ENCODE data around the gene ABCC12.
"Not testable (repeated sequence)": the region's sequence is repeated elsewhere in the genome, so short reads cannot be mapped to it uniquely, and the experiment has no call there.

ABCC12 gene

DNA sequence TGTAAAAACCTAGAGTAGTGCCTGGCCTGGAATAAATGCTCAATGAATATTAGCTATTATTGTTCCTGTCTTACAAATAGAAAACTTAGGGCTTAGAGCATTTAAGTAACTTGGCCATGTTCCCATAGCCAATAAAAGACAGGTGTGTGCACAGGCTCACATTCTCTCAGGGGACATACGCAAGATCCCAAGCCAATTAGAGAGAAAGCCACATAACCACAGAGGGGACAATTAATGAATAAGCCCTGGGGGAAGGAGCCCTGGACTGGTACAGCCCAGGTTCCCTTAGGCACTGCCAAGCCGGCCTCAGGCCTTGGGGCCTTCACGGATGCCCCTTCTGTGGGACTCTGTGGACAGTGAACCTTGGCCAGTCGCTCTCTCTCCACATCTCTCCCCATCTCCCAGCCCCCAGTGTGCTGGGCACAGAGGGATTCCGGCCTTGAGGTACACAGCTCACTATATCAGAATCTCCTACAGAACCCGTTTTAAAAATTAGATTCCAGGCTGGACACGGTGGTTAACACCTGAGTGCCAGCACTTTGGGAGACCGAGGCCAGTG lies 27.3 kb upstream of the ABCC12 start:
- H3K9ac ChIP-seq (ENCODE audit: low read depth, low read length): no peak overlapping the region
- no peak overlapping the region for H3K27ac ChIP-seq (ENCODE audit: low read length)
- H3K4me3 ChIP-seq (ENCODE audit: low read length): no peak overlapping the region
- no peaks in the 10 kb centered on the region for H3K27me3 ChIP-seq (ENCODE audit: insufficient read depth, low read length)
- no peaks in the 10 kb centered on the region for H3K36me3 ChIP-seq (ENCODE audit: insufficient read depth, low read depth, low read length)
- no peaks in the 10 kb centered on the region for H3K4me1 ChIP-seq (ENCODE audit: insufficient read depth, low read length)
- H3K9me3 ChIP-seq (ENCODE audit: insufficient read depth, low read depth, low read length): no peaks in the 10 kb centered on the region

GRCh38 chr16:48181746-48182520 lies 26.1 kb upstream of the ABCC12 start:
- not testable (repeated sequence) for H3K27me3 ChIP-seq (ENCODE audit: insufficient read depth, low read length); H3K4me3 ChIP-seq (ENCODE audit: low read length); H3K27ac ChIP-seq (ENCODE audit: low read length)

DNA sequence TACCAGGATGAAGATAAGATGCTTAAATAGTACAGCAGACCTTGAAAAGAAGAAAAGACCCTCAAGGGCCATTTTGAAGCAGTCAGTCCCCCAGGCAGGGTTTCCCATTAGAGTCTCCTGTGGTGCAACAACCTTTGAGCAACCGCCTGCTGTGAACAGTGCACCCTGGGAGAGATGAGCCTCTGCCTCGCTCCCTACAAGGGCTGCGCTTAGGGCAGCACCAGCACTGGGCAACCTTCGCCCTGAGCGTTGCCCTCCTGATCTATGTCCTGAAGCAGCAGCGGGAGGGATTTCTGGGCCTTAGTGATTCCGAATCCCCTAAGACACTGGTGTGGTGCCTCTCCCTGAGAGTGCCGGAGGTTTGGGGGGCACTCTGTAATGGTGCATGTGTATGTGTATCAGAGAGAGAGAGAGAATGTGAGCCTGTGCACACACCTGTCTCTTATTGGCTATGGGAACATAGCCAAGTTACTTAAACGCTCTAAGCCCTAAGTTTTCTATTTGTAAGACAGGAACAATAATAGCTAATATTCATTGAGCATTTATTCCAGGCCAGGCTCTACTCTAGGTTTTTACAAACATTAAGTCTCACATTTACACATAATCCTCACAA lies 25.2 kb upstream of the ABCC12 start:
- no peak overlapping the region for H3K4me3 ChIP-seq (ENCODE audit: low read length)
- H3K27ac ChIP-seq (ENCODE audit: low read length): no peak overlapping the region
- H3K4me1 ChIP-seq (ENCODE audit: insufficient read depth, low read length): no peaks in the 10 kb centered on the region
- H3K36me3 ChIP-seq (ENCODE audit: insufficient read depth, low read depth, low read length): no peaks in the 10 kb centered on the region
- no peak overlapping the region for H3K9ac ChIP-seq (ENCODE audit: low read depth, low read length)
- H3K27me3 ChIP-seq (ENCODE audit: insufficient read depth, low read length): no peaks in the 10 kb centered on the region
- H3K9me3 ChIP-seq (ENCODE audit: insufficient read depth, low read depth, low read length): no peaks in the 10 kb centered on the region

More at GRCh38 chr16:48181746-48182520, 26.1 kb upstream of the ABCC12 start:
- not testable (repeated sequence) for H3K4me1 ChIP-seq (ENCODE audit: insufficient read depth, low read length); H3K9me3 ChIP-seq (ENCODE audit: insufficient read depth, low read depth, low read length); H3K36me3 ChIP-seq (ENCODE audit: insufficient read depth, low read depth, low read length); H3K9ac ChIP-seq (ENCODE audit: low read depth, low read length)

DNA sequence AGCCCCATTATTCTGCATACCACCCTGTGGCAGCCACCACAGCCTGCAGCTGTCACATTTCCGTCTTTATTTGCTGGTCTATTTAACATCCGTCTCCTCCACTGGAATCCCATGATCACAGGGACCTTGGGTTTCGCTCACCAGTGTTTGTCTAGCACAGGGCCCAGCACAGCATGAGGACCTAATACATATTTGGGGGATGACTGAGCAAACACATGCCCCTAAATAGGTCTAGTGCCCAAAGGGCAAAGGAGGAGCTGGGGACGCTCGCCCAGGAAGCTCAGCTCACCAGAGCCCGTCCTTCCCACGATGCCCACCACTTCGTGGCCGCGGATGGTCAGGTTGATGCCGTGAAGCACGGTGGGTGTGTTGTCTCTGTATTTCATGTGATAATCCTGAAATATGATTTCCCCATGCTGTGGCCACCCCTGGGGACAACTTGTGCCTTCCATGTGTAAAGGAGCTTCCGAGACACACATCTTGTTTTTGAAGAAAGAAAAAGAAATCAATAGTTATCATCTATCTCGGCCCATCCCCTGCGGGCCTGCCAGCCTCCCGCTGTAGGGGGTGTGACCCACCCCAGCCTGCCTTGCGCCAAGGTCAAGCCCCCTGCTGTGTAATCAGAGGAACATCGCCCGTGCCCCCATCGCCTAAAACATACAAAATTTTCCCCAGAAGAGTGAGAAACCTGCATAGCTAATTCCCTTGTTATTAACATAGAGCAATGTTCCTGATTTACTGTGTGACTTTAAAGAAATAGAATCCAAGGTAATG lies 21.0 kb upstream of the ABCC12 start:
- Histone ChIP-seq H3K9ac (ENCODE audit: low read depth, low read length) (no peak overlapping the region), H3K27me3 (ENCODE audit: insufficient read depth, low read length) (no peaks in the 10 kb centered on the region), H3K4me3 (ENCODE audit: low read length) (no peak overlapping the region), H3K36me3 (ENCODE audit: insufficient read depth, low read depth, low read length) (no peaks in the 10 kb centered on the region), H3K4me1 (ENCODE audit: insufficient read depth, low read length) (no peaks in the 10 kb centered on the region), H3K9me3 (ENCODE audit: insufficient read depth, low read depth, low read length) (no peaks in the 10 kb centered on the region), H3K27ac (ENCODE audit: low read length) (no peak overlapping the region)

GRCh38 chr16:48173889-48174288 lies 18.1 kb upstream of the ABCC12 start:
- Histone ChIP-seq H3K27ac (ENCODE audit: low read length) (no peak overlapping the region), H3K9ac (ENCODE audit: low read depth, low read length) (no peak overlapping the region), H3K9me3 (ENCODE audit: insufficient read depth, low read depth, low read length) (no peaks in the 10 kb centered on the region), H3K27me3 (ENCODE audit: insufficient read depth, low read length) (no peaks in the 10 kb centered on the region), H3K36me3 (ENCODE audit: insufficient read depth, low read depth, low read length) (no peaks in the 10 kb centered on the region), H3K4me1 (ENCODE audit: insufficient read depth, low read length) (no peaks in the 10 kb centered on the region), H3K4me3 (ENCODE audit: low read length) (no peak overlapping the region)

GRCh38 chr16:48172682-48173081 lies 16.9 kb upstream of the ABCC12 start:
- Histone ChIP-seq H3K27me3 (ENCODE audit: insufficient read depth, low read length) (no peaks in the 10 kb centered on the region), H3K36me3 (ENCODE audit: insufficient read depth, low read depth, low read length) (no peaks in the 10 kb centered on the region), H3K4me1 (ENCODE audit: insufficient read depth, low read length) (no peaks in the 10 kb centered on the region), H3K9ac (ENCODE audit: low read depth, low read length) (no peak overlapping the region), H3K27ac (ENCODE audit: low read length) (no peak overlapping the region), H3K9me3 (ENCODE audit: insufficient read depth, low read depth, low read length) (no peaks in the 10 kb centered on the region), H3K4me3 (ENCODE audit: low read length) (no peak overlapping the region)

GRCh38 chr16:48169896-48170295 lies 14.1 kb upstream of the ABCC12 start:
- H3K4me3 ChIP-seq (ENCODE audit: low read length): no peak overlapping the region
- no peak overlapping the region for H3K27ac ChIP-seq (ENCODE audit: low read length)
- no peaks in the 10 kb centered on the region for H3K4me1 ChIP-seq (ENCODE audit: insufficient read depth, low read length)
- H3K36me3 ChIP-seq (ENCODE audit: insufficient read depth, low read depth, low read length): no peaks in the 10 kb centered on the region
- no peak overlapping the region for H3K9ac ChIP-seq (ENCODE audit: low read depth, low read length)
- H3K9me3 ChIP-seq (ENCODE audit: insufficient read depth, low read depth, low read length): no peaks in the 10 kb centered on the region
- no peaks in the 10 kb centered on the region for H3K27me3 ChIP-seq (ENCODE audit: insufficient read depth, low read length)

DNA sequence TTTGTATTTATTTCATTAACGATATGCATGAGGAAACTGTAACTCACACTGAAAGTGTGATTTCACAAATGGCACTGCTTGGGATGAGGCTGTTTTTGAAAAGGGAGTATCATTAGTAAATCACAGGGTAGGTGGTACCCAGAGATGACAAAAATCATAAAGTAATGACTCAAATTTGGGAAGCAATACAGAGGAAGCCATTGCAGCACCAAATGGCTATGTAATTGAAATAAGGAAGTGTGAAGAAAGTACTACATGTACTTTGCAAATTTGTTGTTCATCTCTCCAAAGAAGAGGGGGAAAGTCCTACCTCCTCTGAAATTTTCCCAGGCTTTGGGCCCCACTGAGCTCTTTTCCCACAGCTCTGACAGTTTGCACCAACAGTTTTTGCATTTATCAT lies 12.3 kb upstream of the ABCC12 start:
- Histone ChIP-seq H3K4me3 (ENCODE audit: low read length) (no peak overlapping the region), H3K4me1 (ENCODE audit: insufficient read depth, low read length) (no peaks in the 10 kb centered on the region), H3K27me3 (ENCODE audit: insufficient read depth, low read length) (no peaks in the 10 kb centered on the region)

DNA sequence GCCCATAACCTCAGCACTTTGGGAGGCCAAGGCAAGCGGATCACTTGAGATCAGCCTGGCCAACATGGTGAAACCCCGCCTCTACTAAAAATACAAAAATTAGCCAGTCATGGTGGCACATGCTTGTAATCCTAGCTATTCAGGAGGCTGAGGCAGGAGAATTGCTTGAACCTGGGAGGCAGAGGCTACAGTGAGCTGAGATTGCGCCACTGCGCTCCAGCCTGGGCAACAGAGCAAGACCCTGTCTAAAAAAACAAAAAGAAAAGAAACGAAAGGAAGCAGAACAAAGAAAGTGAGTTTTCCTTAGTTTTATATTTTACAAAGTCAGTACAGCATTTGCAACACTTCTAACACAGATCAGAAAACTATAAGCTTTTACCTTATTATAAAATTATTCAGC lies 10.8 kb upstream of the ABCC12 start:
- H3K9me3 ChIP-seq (ENCODE audit: insufficient read depth, low read depth, low read length); H3K36me3 ChIP-seq (ENCODE audit: insufficient read depth, low read depth, low read length); H3K4me1 ChIP-seq (ENCODE audit: insufficient read depth, low read length); H3K27ac ChIP-seq (ENCODE audit: low read length); H3K4me3 ChIP-seq (ENCODE audit: low read length); H3K9ac ChIP-seq (ENCODE audit: low read depth, low read length); H3K27me3 ChIP-seq (ENCODE audit: insufficient read depth, low read length): not testable (repeated sequence)

More for the DNA sequence above, 12.3 kb upstream of the ABCC12 start:
- no peak overlapping the region for H3K27ac ChIP-seq (ENCODE audit: low read length)
- H3K9ac ChIP-seq (ENCODE audit: low read depth, low read length): no peak overlapping the region
- H3K36me3 ChIP-seq (ENCODE audit: insufficient read depth, low read depth, low read length): no peaks in the 10 kb centered on the region
- H3K9me3 ChIP-seq (ENCODE audit: insufficient read depth, low read depth, low read length): no peaks in the 10 kb centered on the region

GRCh38 chr16:48165961-48166578 lies 10.3 kb upstream of the ABCC12 start:
- Histone ChIP-seq H3K4me3 (ENCODE audit: low read length) (no peak overlapping the region), H3K36me3 (ENCODE audit: insufficient read depth, low read depth, low read length) (no peaks in the 10 kb centered on the region), H3K27me3 (ENCODE audit: insufficient read depth, low read length) (no peaks in the 10 kb centered on the region), H3K9ac (ENCODE audit: low read depth, low read length) (no peak overlapping the region), H3K4me1 (ENCODE audit: insufficient read depth, low read length) (no peaks in the 10 kb centered on the region), H3K27ac (ENCODE audit: low read length) (no peak overlapping the region), H3K9me3 (ENCODE audit: insufficient read depth, low read depth, low read length) (no peaks in the 10 kb centered on the region)

DNA sequence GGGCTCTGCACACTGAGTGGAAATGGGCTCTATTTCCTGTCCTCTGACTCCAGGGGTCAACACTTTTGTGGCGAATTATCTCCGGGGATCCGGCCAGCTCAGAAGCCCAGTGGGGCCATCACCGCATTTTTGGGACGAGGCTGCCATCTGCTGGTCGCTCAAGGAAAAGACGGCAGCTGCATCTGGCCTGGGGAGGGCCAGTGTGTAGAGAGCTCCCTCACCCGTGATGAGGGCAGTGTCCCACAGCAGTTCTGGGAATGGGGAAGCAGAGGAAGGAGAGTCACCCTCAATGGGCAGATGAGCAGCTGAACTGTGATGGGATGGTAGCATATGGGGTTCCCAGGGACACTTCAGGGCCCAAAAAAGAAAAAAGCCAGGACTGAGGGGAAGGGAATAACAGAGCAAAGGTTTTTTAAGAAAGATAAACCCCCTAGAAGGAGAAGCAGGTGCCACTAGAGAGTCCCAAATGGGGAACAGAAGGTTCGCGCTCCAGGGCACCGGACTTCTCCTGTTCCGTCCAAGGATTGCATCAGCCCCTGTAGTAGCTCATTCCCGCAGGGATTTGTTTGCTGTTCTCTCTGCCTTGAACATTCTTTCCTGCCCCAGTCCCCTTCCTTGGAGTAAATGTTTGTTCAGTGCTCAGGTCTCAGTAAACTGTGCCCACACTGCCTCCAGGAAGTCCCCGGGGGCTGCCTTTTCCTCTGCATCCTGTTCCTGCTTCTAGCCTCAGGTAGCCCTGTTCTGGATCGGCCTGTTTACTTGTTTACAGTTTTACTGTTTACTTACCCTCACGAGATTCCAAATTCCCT lies 9.3 kb upstream of the ABCC12 start:
- H3K36me3 ChIP-seq (ENCODE audit: insufficient read depth, low read depth, low read length): no peaks in the 10 kb centered on the region
- no peak overlapping the region for H3K27ac ChIP-seq (ENCODE audit: low read length)
- no peaks in the 10 kb centered on the region for H3K4me1 ChIP-seq (ENCODE audit: insufficient read depth, low read length)
- peak overlapping the region; percentile 23; the same call in 1 of the 2 replicates for H3K9ac ChIP-seq (ENCODE audit: low read depth, low read length)
- H3K27me3 ChIP-seq (ENCODE audit: insufficient read depth, low read length): no peaks in the 10 kb centered on the region
- H3K9me3 ChIP-seq (ENCODE audit: insufficient read depth, low read depth, low read length): no peaks in the 10 kb centered on the region
- no peak overlapping the region for H3K4me3 ChIP-seq (ENCODE audit: low read length)

Data from iPS-20b (cell line).